GM18873 (cell line): Measurements from ENCODE around the gene GGCT.

Source experiments
- ATAC-seq: cut with Tn5 transposase; IDR thresholded peaks from one replicate; pipeline ENCODE4 v1.9.1; 2021; ENCODE audit warnings: mild to moderate bottlenecking, moderate library complexity, moderate number of reproducible peaks; ENCODE audit not compliant: unreplicated experiment, low FRiP score

GGCT gene

GRCh38 chr7:30465046-30465810 is 39.4 kb downstream of the GGCT start:
- no peak for ATAC-seq

DNA sequence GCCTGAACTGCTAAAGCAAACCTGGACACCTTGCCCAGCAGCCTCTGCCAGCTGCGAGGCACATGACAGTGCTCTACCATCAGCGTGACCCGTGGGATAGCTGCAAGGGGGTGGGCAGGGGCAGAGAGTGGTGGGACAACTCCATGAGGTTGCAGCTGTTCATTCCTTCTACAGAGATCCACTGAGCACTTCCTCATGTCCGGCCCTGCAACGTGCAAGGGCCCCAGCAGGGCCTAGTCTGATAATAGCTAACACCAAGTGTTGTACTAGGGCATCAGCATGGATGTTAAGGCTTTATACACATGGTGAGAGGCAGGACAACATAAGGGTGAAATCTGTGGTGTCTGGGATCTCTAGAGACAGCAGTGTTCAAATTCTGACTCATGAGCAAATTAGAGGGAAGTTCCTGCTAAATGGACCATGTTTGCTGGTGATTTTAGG is 40.4 kb downstream of the GGCT start:
- ATAC-seq, result no peak

GRCh38 chr7:30463405-30464145 is 41.1 kb downstream of the GGCT start:
- ATAC-seq, result no peak

DNA sequence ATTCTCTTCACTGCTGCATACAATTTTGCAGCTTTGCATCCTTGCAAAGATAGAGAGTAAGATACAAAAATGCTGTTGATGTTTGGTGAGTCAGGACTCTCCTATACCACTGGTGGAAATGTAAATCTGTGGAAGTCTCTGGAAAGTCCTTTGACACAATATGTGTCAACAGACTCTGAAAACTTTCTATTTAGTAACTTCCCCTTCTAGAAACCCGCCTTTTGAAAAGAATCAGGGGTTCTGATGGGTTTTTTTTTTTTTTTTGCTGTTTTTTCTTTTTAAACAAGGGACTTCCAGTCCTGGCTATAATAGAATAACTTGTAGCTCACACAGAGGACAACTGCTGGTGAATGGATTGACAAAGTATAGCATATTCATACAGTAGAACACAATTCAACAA is 42.5 kb downstream of the GGCT start:
- no peak for ATAC-seq

- ATAC-seq, result no peak
These were observed 44.4 kb downstream of the GGCT start for GRCh38 chr7:30460246-30460633.

DNA sequence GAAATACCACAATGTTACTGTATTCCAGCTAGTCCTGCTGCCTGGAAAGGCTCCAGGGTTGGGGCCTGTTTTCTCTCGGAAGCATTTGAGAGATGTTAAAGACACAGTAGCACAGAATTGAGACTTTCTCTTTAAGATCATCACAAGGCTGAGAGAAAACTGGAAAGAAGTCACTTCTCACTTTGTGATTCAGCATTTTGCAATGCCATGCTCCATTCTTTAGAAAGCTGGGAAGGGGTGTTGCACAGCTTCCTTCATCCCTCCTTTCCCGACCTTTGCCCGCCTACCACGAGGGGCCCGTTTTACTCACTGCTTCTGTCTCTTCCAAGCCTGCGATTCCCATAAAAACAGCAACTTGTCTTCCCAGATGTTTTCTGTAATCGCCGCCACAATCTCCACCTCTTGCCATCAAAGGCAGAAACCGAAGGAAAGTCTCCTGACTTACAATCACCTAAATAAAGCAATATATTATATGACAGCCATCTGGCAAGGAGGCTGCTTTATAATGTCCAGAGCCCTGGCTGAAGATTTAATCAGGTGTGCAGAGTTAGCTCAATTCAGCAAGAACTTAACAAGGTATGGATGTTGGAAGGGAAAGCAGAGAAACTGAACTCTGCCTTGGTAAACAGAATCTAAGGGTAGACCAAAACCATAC is 44.9 kb downstream of the GGCT start:
- no peak for ATAC-seq

GRCh38 chr7:30458311-30458710 is 46.3 kb downstream of the GGCT start:
- no peak for ATAC-seq

DNA sequence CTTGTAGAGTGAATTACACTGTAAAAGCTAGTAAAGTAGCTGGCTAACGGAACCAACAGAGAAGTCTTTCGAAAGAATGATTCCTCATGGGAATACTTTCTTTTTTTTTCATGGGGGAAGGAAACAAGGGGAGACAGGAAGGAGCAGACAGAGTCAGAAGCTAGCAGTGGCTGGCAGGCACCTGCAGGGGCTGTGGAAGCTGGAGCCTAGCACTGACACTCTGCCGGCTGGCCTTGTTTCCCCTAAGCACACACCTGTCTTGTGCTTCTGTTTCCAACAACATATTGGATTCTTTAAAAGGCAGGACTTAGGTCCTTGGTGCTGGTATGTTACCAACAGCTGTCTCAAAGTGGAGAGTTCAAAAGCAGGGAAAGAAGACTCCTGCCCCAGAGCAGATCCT is 50.7 kb downstream of the GGCT start:
- no peak for ATAC-seq

GRCh38 chr7:30453016-30453415 is 51.6 kb downstream of the GGCT start:
- ATAC-seq, result no peak

DNA sequence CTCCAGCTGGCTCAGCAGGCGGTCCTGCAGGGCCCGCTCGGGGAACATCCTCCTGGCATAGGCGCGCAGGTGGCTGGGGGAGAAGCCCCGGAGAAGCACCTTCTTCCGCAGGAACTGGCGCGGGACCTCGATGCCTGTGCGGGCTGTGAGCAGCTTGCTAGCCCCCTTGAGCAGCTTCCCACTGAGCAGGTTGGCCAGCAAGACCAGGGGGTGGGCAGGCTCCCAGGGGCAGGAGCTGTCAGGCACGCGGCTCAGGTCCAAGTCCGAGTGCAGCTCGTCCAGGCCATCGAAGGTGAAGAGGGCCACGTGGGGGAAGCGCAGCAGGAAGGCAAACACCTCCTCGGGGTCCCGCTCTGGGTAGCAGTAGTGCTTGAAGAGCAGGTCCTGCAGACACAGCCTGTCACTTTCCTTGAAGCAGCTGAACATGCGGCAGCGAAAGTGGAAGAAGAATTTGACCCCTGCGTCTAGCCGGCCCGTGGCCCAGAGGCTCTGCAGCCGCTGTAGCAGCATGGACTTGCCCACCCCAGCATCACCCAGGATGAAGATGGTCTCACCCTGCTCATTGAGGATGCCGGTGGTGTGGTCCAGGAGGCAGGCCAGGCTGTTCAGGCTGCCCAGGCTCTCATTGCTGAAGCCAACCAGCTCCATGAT is 52.2 kb downstream of the GGCT start:
- ATAC-seq, result no peak

GRCh38 chr7:30451539-30452279 is 52.9 kb downstream of the GGCT start:
- no peak for ATAC-seq

DNA sequence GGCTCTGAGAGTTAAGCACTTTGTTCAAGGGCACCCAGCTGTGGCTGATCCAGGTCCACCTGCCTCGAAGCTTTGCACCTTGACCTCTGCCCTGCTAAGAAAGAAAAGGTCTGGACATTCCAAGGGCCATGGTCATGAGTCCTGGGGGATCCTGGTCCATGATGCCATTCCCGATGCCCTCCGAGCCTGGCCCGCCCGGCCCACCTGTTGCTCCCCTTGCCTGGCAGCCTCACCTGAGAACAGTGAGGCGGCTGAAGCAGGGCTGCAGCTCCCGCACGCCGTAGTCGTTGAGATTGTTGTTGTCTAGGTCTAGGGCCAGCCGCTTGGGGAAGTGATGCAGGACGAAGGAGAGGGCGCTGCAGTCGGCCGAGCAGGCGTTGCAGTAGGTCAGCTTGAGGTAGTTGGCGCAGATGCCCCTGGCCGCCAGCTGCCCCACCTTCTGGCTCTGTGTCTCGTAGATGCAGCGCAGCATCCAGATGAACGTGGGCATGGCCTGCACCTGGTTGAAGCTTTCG is 53.6 kb downstream of the GGCT start:
- ATAC-seq, result no peak

DNA sequence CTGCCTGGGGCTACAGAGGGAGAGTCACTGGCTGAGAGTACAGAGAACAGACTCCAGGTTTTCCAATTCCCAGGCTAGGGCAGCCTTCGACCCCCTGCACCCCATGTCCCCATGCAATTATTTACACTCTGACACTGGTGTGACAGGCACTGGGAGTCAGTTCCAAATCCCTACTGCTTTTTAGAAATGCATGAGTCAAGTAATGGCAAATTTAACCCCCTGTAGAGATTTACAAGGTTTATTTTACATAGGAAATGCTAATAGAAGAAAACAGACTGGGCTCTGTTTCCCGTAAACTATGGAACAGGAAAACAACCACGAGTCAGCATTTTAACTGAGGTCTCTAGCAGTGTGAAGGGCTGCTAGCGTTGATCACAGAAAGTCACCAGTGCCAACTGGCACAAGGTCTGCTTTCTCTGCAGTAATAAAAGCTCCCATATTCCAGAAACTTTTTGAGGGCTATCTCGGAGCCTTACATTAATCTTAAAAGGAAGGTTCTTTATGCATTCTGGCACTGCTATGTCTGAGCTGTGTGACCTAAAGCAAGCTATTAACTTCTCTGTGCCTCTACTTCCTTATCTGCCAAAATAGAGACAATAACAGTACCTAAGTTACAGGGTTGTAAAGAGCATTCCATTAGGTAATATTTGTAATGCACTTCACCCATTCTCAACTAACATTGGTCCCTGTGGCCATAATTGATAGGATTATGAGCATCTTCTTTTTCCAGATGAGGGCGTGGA is 54.2 kb downstream of the GGCT start:
- ATAC-seq, result no peak

GRCh38 chr7:30448461-30449189 is 56.0 kb downstream of the GGCT start:
- ATAC-seq, result no peak

- ATAC-seq, result no peak
These were observed 57.2 kb downstream of the GGCT start for GRCh38 chr7:30447466-30447865.
